Measurements from ENCODE around the gene PRSS53. TPM values are rescaled to one million over a fixed set of nuclear protein-coding genes. Genes with fewer than 3 reads are reported as not detected.
A peak's percentile ranks its signal among the peaks of the same experiment; 100 is the strongest.
"Not testable (repeated sequence)": the region's sequence is repeated elsewhere in the genome, so short reads cannot be mapped to it uniquely, and the experiment has no call there.

PRSS53 gene
- total RNA-seq, 2 donors from 2014 or later, result 1.7 to 2.8 TPM

DNA sequence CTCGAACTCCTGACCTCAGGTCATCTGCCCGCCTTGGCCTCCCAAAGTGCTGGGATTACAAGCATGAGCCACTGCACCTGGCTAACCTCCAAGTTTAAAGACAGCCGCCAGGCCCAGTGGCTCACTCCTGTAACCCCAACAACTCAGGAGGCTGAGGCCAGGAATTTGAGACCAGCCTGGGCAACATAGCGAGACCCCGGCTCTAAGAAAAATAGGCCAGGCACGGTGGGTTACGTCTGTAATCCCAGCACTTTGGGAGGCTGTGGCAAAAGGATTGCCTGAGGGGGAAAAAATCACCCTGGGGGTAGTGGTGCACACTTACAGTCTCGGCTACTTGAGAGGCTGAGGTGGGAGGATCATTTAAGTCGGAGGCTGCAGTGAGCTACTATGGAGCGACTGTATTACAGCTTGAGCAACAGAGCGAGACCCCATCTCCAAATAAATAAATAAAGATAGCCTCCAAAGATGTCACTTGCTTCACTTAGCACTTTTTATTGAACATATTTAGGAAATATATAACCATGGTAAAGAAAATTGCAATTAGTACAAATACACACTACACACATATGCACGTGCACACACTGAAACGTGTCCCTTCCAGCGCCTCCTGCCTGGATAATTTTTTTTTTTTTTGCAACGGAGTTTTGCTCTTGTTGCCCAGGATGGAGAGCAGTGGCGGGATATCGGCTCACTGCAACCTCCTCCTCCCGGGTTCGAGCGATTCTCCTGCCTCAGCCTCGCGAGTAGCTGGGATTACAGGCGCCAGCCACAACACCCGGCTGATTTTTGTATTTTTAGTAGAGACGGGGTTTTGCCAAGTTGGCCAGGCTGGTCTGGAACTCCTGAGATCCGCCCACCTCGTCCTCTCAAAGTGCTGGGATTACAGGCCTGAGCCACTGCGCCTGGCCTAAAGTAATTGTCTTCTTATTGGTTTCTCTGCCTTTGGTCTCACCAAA, 18.0 kb upstream of the PRSS53 start:
- H3K27me3 Mint-ChIP-seq (ENCODE audit: insufficient read depth), result no peaks in the 10 kb centered on the region
- peak overlapping the region; percentile 57 for H3K4me3 Mint-ChIP-seq

DNA sequence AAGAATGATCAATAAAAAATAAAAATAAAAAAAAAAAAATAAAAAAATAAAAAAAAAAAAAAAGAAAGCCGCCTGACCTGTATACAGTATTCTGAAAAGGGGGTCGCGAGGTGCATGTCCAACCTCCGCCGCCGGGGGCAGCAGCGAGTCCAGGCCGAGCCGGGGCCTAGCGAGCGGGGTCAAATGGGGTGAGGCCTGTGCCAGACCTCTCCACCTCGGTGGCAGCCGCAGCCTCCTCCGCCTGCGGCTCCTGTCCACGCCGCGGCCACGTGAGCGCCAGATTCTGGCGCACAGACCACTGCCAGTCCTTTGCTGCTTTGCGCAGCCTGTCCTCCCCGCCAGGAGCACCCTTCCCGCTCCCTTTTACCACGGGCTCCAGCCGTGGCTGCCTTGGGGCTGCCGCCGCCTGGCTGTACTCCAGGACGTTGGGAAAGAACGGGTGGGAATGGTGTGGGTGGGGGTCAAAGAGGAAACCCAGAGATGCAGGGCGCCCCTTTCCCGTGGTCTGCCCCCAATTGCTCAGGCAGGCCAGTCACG, 17.0 kb upstream of the PRSS53 start:
- H3K27ac Mint-ChIP-seq, result no peak overlapping the region
- no peaks in the 10 kb centered on the region for H3K4me1 Mint-ChIP-seq
- H3K27ac ChIP-seq (ENCODE audit: low read depth, low read length), result no peak overlapping the region
- peaks cover 10% of the 10 kb centered on the region for H3K9me3 Mint-ChIP-seq
- H3K36me3 ChIP-seq (ENCODE audit: control insufficient read depth, insufficient read depth, low read length), result peaks cover 14% of the 10 kb centered on the region
- 48 to 60% methylated on average over 13 to 30 of the region's 33 CpGs for WGBS, 2 experiments (ENCODE audit: insufficient coverage in 1 of 2, insufficient read length in 1 of 2)
- peak; percentile 98 for DNase-seq
- no peak overlapping the region for H3K4me3 ChIP-seq (ENCODE audit: low read length)
- peaks cover 14% of the 10 kb centered on the region for H3K36me3 Mint-ChIP-seq (ENCODE audit: low read depth)
- H3K9ac ChIP-seq (ENCODE audit: extremely low read depth, low read length, poor library complexity, severe bottlenecking), result no peak overlapping the region
- peaks cover 3% of the 10 kb centered on the region for H3K27me3 Mint-ChIP-seq (ENCODE audit: insufficient read depth)
- TF ChIP-seq, protein P1, sequence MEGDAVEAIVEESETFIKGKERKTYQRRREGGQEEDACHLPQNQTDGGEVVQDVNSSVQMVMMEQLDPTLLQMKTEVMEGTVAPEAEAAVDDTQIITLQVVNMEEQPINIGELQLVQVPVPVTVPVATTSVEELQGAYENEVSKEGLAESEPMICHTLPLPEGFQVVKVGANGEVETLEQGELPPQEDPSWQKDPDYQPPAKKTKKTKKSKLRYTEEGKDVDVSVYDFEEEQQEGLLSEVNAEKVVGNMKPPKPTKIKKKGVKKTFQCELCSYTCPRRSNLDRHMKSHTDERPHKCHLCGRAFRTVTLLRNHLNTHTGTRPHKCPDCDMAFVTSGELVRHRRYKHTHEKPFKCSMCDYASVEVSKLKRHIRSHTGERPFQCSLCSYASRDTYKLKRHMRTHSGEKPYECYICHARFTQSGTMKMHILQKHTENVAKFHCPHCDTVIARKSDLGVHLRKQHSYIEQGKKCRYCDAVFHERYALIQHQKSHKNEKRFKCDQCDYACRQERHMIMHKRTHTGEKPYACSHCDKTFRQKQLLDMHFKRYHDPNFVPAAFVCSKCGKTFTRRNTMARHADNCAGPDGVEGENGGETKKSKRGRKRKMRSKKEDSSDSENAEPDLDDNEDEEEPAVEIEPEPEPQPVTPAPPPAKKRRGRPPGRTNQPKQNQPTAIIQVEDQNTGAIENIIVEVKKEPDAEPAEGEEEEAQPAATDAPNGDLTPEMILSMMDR (conservative IDR thresholded peaks at IDR 0.05), result peak; percentile 83
- H3K4me3 Mint-ChIP-seq, result no peak overlapping the region
- H3K27me3 ChIP-seq (ENCODE audit: control insufficient read depth, insufficient read depth, low read length, poor library complexity, severe bottlenecking), result no peaks in the 10 kb centered on the region
- no peaks in the 10 kb centered on the region for H3K4me1 ChIP-seq (ENCODE audit: control insufficient read depth, insufficient read depth, low read length)
- no peaks in the 10 kb centered on the region for H3K9me3 ChIP-seq (ENCODE audit: control insufficient read depth, low read length)

More for the DNA sequence above, 18.0 kb upstream of the PRSS53 start:
- TF ChIP-seq, protein P1 (conservative IDR thresholded peaks at IDR 0.05), result no peak
- no peak overlapping the region for H3K4me3 ChIP-seq (ENCODE audit: low read length)
- no peaks in the 10 kb centered on the region for H3K27me3 ChIP-seq (ENCODE audit: control insufficient read depth, insufficient read depth, low read length, poor library complexity, severe bottlenecking)
- peaks cover 22% of the 10 kb centered on the region for H3K36me3 Mint-ChIP-seq (ENCODE audit: low read depth)
- H3K27ac ChIP-seq (ENCODE audit: low read depth, low read length), result no peak overlapping the region
- H3K4me1 Mint-ChIP-seq, result no peaks in the 10 kb centered on the region
- H3K9ac ChIP-seq (ENCODE audit: extremely low read depth, low read length, poor library complexity, severe bottlenecking), result no peak overlapping the region
- H3K36me3 ChIP-seq (ENCODE audit: control insufficient read depth, insufficient read depth, low read length), result peaks cover 24% of the 10 kb centered on the region
- no peaks in the 10 kb centered on the region for H3K4me1 ChIP-seq (ENCODE audit: control insufficient read depth, insufficient read depth, low read length)
- H3K9me3 Mint-ChIP-seq, result peaks cover 10% of the 10 kb centered on the region
- WGBS, 2 experiments (ENCODE audit: insufficient coverage in 1 of 2, insufficient read length in 1 of 2), result 93 to 96% methylated on average over 23 to 28 of the region's 28 CpGs
- no peak for DNase-seq
- H3K27ac Mint-ChIP-seq, result no peak overlapping the region
- H3K9me3 ChIP-seq (ENCODE audit: control insufficient read depth, low read length), result no peaks in the 10 kb centered on the region

DNA sequence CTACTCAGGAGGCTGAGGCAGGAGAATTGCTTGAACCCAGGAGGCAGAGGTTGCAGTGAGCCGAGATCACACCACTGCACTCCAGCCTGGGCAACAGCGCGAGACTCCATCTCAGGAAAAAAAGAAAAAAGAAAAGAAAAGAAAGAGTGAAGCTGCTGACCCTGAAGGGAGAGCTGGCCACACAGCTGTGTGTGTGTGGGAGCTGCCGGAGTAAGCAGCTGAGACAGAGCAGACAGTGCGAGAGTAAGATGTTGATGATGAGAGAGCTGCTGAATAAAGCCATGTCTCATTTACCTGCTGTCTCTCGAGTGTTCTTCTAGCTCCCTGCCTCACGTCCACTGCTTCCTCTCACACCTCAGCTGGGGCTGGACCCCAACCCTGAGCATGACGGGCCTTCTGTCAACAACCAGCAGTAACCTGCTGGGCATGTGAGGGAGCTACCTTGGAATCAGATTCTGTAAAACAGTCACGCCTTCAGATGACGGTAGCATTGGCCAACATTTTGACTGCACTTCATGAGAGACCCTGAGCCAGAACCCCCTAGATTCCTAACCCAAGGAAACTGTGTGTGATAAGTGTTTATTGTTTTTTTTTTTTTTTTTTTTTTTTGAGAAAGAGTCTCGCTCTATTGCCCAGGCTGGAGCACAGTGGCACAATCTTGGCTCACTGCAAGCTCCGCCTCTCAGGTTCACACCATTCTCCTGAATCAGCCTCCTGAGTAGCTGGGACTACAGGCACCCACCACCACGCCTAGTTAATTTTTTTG, 12.3 kb upstream of the PRSS53 start:
- not testable (repeated sequence) for H3K4me1 ChIP-seq (ENCODE audit: control insufficient read depth, insufficient read depth, low read length); H3K9ac ChIP-seq (ENCODE audit: extremely low read depth, low read length, poor library complexity, severe bottlenecking); H3K9me3 ChIP-seq (ENCODE audit: control insufficient read depth, low read length); H3K36me3 Mint-ChIP-seq (ENCODE audit: low read depth); H3K36me3 ChIP-seq (ENCODE audit: control insufficient read depth, insufficient read depth, low read length); H3K27ac ChIP-seq (ENCODE audit: low read depth, low read length); H3K4me3 Mint-ChIP-seq; H3K27me3 ChIP-seq (ENCODE audit: control insufficient read depth, insufficient read depth, low read length, poor library complexity, severe bottlenecking); H3K4me3 ChIP-seq (ENCODE audit: low read length); DNase-seq; H3K4me1 Mint-ChIP-seq; H3K27ac Mint-ChIP-seq
- WGBS, 2 experiments (ENCODE audit: insufficient coverage in 1 of 2, insufficient read length in 1 of 2), result 83 to 88% methylated on average over 8 to 13 of the region's 13 CpGs
- Mint-ChIP-seq H3K9me3 (peaks cover 10% of the 10 kb centered on the region), H3K27me3 (ENCODE audit: insufficient read depth) (peaks cover 12% of the 10 kb centered on the region)

All from endodermal cell (in vitro differentiated cells).